ENCODE data around the gene TFRC. TPM values are rescaled to one million over a fixed set of nuclear protein-coding genes. Genes with fewer than 3 reads are reported as not detected.
"Not testable (repeated sequence)": the region's sequence is repeated elsewhere in the genome, so short reads cannot be mapped to it uniquely, and the experiment has no call there.

Gene TFRC

DNA sequence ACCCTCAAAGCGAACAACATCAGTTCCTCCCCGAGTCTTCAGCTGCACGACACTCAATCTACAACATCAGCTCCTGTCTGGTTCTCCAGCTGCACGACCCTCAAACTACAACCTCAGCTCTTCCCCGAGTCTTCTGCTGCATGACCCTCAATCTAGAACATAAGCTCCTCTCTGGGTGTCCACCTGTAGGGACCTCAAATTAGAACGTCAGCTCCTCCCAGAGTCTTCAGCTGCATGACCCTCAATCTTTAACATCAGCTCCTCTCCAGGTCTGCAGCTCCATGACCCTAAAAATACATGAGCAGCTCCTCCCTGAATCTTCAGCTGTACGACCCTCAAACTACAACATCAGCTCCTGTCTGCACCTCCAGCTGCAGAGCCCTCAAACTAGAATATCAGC, 80.7 kb downstream of the TFRC start:
- H4K5ac ChIP-seq (ENCODE audit: low read length); H3K9ac ChIP-seq (ENCODE audit: low read length); H3K36me3 ChIP-seq (ENCODE audit: control insufficient read depth, insufficient read depth, low read length): not testable (repeated sequence)

DNA sequence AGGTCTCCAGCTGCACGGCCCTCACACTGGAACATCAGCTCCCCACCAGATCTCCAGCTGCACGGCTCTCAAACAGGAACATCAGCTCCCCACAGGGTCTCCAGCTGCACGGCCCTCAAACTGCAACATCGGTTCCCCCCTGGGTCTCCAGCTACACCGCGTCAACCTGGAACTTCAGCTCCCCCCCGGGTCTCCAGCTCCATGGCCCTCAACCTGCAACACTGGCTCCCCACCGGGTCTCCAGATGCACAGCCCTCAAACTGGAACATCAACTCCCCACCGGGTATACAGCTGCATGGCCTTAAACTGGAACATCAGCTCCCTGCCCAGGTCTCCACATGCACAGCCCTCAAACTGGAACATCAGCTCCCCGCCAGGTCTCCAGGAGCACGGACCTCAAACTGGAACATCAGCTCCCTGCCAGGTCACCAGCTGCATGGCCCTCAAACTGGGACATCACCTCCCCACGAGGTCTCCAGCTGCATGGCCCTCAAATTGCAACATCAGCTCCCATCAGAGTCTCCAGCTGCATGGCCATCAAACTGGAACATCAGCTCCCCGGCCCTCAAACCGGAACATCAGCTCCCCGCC, 81.4 kb downstream of the TFRC start:
- H3K9ac ChIP-seq (ENCODE audit: low read length); H2BK120ac ChIP-seq (ENCODE audit: low read depth, low read length); H3K18ac ChIP-seq (ENCODE audit: low read length); H3K23ac ChIP-seq (ENCODE audit: low read length); H3K36me3 ChIP-seq (ENCODE audit: control insufficient read depth, insufficient read depth, low read length); H3K4me3 ChIP-seq (ENCODE audit: low read length); H3K27ac ChIP-seq (ENCODE audit: low read depth, low read length); H3K4me1 ChIP-seq (ENCODE audit: control insufficient read depth, low read depth, low read length); H3K79me2 ChIP-seq (ENCODE audit: control insufficient read depth, insufficient read depth, low read length); H3K56ac ChIP-seq (ENCODE audit: low read length); H3K4me2 ChIP-seq (ENCODE audit: low read length); H4K5ac ChIP-seq (ENCODE audit: low read length); H2BK5ac ChIP-seq (ENCODE audit: low read length); DNase-seq; H3K79me1 ChIP-seq (ENCODE audit: low read length); H2BK15ac ChIP-seq (replicated peaks; ENCODE audit: low read depth); H3K27me3 ChIP-seq (ENCODE audit: insufficient read depth, low read length, poor library complexity); H4K8ac ChIP-seq (ENCODE audit: low read depth, low read length); H3K4ac ChIP-seq (ENCODE audit: low read depth, low read length); H2AK5ac ChIP-seq (ENCODE audit: low read length): not testable (repeated sequence)
- no CpG with 5 or more reads among the region's 15 CpGs for WGBS (ENCODE audit: extremely low coverage, insufficient coverage, low lambda C conversion rate)

More for the DNA sequence above, 80.7 kb downstream of the TFRC start:
- not testable (repeated sequence) for H2BK15ac ChIP-seq (replicated peaks; ENCODE audit: low read depth); H2BK5ac ChIP-seq (ENCODE audit: low read length); H3K4ac ChIP-seq (ENCODE audit: low read depth, low read length); H3K23ac ChIP-seq (ENCODE audit: low read length); H3K79me2 ChIP-seq (ENCODE audit: control insufficient read depth, insufficient read depth, low read length); H3K4me3 ChIP-seq (ENCODE audit: low read length); H2BK120ac ChIP-seq (ENCODE audit: low read depth, low read length); DNase-seq; H3K4me2 ChIP-seq (ENCODE audit: low read length); H3K56ac ChIP-seq (ENCODE audit: low read length); H3K4me1 ChIP-seq (ENCODE audit: control insufficient read depth, low read depth, low read length); H4K8ac ChIP-seq (ENCODE audit: low read depth, low read length); H3K27me3 ChIP-seq (ENCODE audit: insufficient read depth, low read length, poor library complexity); H3K79me1 ChIP-seq (ENCODE audit: low read length); H2AK5ac ChIP-seq (ENCODE audit: low read length); H3K18ac ChIP-seq (ENCODE audit: low read length); H3K27ac ChIP-seq (ENCODE audit: low read depth, low read length)
- WGBS (ENCODE audit: extremely low coverage, insufficient coverage, low lambda C conversion rate): no CpG with 5 or more reads among the region's 7 CpGs

DNA sequence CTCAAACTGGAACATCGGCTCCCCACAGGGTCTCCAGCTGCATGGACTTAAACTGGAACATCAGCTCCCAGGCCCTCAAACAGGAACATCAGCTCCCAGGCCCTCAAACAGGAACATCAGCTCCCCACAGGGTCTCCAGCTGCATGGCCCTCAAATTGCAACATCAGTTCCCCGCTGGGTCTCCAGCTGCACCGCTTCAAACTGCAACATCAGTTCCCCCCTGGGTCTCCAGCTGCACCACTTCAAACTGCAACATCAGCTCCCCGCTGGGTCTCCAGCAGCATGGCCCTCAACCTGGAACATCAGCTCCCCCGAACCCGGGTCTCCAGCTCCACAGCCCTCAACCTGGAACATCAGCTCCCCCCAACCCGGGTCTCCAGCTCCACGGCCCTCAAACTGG, 82.0 kb downstream of the TFRC start:
- no peak overlapping the region for H2BK5ac ChIP-seq (ENCODE audit: low read length)
- H2BK120ac ChIP-seq (ENCODE audit: low read depth, low read length): no peak overlapping the region
- no peak overlapping the region for H3K23ac ChIP-seq (ENCODE audit: low read length)
- H3K79me1 ChIP-seq (ENCODE audit: low read length): no peaks in the 10 kb centered on the region
- H3K4me1 ChIP-seq (ENCODE audit: control insufficient read depth, low read depth, low read length): no peaks in the 10 kb centered on the region
- no peak overlapping the region for H3K4me2 ChIP-seq (ENCODE audit: low read length)
- H3K27me3 ChIP-seq (ENCODE audit: insufficient read depth, low read length, poor library complexity): no peaks in the 10 kb centered on the region
- no peak overlapping the region for H2BK15ac ChIP-seq (replicated peaks; ENCODE audit: low read depth)
- no peak overlapping the region for H3K56ac ChIP-seq (ENCODE audit: low read length)
- H3K4me3 ChIP-seq (ENCODE audit: low read length): no peak overlapping the region
- H3K27ac ChIP-seq (ENCODE audit: low read depth, low read length): no peak overlapping the region
- H3K79me2 ChIP-seq (ENCODE audit: control insufficient read depth, insufficient read depth, low read length): no peaks in the 10 kb centered on the region
- no peak overlapping the region for H3K18ac ChIP-seq (ENCODE audit: low read length)
- no CpG with 5 or more reads among the region's 8 CpGs for WGBS (ENCODE audit: extremely low coverage, insufficient coverage, low lambda C conversion rate)
- no peak overlapping the region for H4K5ac ChIP-seq (ENCODE audit: low read length)
- no peak overlapping the region for H3K9ac ChIP-seq (ENCODE audit: low read length)
- H4K8ac ChIP-seq (ENCODE audit: low read depth, low read length): no peak overlapping the region
- no peak overlapping the region for H2AK5ac ChIP-seq (ENCODE audit: low read length)
- DNase-seq: no peak
- no peaks in the 10 kb centered on the region for H3K36me3 ChIP-seq (ENCODE audit: control insufficient read depth, insufficient read depth, low read length)
- H3K4ac ChIP-seq (ENCODE audit: low read depth, low read length): no peak overlapping the region

Small RNAs within 50 kb of the gene (small RNA-seq; reads per million reads assigned to genes)
- gene RNU7-18P (ENCODE audit: insufficient read depth): not detected
